ENCODE results near the gene RAB27A. TPM values are rescaled to one million over a fixed set of nuclear protein-coding genes. Genes with fewer than 3 reads are reported as not detected.

Gene RAB27A
- total and polyA plus RNA-seq, 7 donors: 13.0 to 194 (median 27.7) TPM

DNA sequence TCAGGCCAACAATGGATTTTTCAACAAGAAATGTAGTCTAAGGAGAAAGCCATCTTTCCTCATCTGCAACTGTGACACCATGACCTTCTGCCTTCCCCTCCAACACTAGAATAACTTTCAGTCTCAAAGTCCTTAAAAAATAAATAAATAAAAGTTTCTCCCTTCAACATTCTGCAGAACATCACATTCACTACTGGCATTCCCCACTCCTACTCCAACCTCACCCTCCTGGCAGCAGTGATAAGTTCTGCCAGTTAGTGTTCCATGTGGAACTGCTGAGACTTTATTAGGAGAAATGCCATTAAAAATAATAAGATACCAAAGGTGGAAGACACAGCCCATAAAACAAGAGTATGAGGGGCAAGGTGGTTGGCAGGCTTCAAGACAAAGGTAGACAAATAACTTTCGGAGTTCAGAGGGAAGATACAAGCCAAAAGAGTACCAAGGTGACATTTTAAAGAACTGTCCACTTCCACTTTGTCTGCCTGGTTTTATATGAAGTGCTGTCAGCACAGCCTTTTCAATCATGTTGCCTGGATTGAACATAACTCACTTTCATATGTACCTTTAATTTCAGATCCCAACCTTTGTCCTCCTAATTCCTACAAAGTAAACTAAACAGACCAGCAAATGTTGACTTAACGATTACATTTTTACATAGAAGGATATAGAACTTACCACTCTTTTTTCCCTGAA, 55.4 kb downstream of the RAB27A start:
- Histone ChIP-seq H3K4me3 (no peak overlapping the region), H3K27me3 (no peaks in the 10 kb centered on the region), H3K27ac (no peak overlapping the region), H3K9me3 (no peaks in the 10 kb centered on the region), H3K36me3 (no peaks in the 10 kb centered on the region), H3K4me1 (no peaks in the 10 kb centered on the region)
- WGBS, 2 donors: 21 to 77% methylated on average over 2 of the region's 2 CpGs
- intact Hi-C loops (cut with DNase I): no loop called here
- TF ChIP-seq POLR2A (IDR thresholded peaks at IDR 0.05) (no peak), EP300 (IDR thresholded peaks at IDR 0.05) (no peak), POLR2AphosphoS5 (IDR thresholded peaks at IDR 0.05) (no peak)
- no peak for DNase-seq

DNA sequence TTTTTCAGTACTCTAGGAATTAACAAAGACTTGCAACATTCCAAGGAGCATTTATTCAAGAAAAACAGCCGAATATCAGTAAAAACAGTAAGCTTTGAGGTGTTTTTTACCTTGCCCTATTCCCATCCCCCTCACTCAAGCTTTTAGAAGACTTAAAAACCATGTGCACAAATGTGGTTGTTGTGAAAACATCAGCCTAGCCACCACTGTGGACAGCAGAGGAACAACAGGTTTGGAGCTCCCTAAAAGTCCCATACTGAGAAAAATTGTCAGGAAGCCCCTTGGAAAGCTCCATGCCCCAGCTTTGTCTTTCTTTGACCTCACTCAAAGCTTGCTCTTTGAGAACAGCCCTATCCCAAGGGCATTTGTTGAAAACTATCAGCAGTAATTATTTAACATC, 58.2 kb downstream of the RAB27A start:
- no peak overlapping the region for H3K27ac ChIP-seq
- WGBS, 2 donors: 94 to 97% methylated on average over 1 of the region's 1 CpG
- TF ChIP-seq POLR2A (IDR thresholded peaks at IDR 0.05) (no peak), POLR2AphosphoS5 (IDR thresholded peaks at IDR 0.05) (no peak), EP300 (IDR thresholded peaks at IDR 0.05) (no peak)
- TF ChIP-seq, protein P1, sequence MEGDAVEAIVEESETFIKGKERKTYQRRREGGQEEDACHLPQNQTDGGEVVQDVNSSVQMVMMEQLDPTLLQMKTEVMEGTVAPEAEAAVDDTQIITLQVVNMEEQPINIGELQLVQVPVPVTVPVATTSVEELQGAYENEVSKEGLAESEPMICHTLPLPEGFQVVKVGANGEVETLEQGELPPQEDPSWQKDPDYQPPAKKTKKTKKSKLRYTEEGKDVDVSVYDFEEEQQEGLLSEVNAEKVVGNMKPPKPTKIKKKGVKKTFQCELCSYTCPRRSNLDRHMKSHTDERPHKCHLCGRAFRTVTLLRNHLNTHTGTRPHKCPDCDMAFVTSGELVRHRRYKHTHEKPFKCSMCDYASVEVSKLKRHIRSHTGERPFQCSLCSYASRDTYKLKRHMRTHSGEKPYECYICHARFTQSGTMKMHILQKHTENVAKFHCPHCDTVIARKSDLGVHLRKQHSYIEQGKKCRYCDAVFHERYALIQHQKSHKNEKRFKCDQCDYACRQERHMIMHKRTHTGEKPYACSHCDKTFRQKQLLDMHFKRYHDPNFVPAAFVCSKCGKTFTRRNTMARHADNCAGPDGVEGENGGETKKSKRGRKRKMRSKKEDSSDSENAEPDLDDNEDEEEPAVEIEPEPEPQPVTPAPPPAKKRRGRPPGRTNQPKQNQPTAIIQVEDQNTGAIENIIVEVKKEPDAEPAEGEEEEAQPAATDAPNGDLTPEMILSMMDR (IDR thresholded peaks at IDR 0.05): no peak
- no peaks in the 10 kb centered on the region for H3K9me3 ChIP-seq
- intact Hi-C loops (cut with DNase I): no loop called here
- no peaks in the 10 kb centered on the region for H3K4me1 ChIP-seq
- no peak overlapping the region for H3K4me3 ChIP-seq
- H3K27me3 ChIP-seq: no peaks in the 10 kb centered on the region
- peaks cover 0 to 16% (median 0%) of the 10 kb centered on the region in 4 donors for H3K36me3 ChIP-seq
- no peak for DNase-seq

DNA sequence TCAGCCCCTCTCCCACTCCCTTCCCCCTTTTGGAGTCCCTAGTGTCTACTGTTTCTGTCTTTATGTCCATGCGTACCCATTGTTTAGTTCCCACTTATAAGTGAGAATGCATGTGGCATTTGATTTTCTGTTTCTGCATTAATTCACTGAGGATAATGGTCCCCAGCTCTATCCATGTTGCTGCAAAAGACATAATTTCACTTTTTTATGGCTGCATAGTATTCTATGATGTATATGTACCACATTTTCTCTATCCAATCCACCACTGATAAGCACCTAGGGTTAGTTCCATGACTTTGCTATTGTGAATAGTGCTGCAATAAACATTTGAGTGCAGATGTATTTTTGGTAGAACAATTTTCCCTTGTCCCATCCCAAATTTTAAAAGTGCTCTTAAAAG, 58.7 kb downstream of the RAB27A start:
- Histone ChIP-seq H3K27me3 (no peaks in the 10 kb centered on the region), H3K27ac (no peak overlapping the region), H3K4me3 (no peak overlapping the region), H3K36me3 (peaks cover 0 to 21% (median 2%) of the 10 kb centered on the region in 4 donors), H3K4me1 (no peaks in the 10 kb centered on the region), H3K9me3 (no peaks in the 10 kb centered on the region)
- intact Hi-C loops (cut with DNase I): no loop called here
- TF ChIP-seq POLR2A (IDR thresholded peaks at IDR 0.05): no peak
- TF ChIP-seq, protein P1 (IDR thresholded peaks at IDR 0.05): no peak
- TF ChIP-seq EP300 (IDR thresholded peaks at IDR 0.05): no peak
- 43 to 96% methylated on average over 1 of the region's 1 CpG for WGBS, 2 donors
- DNase-seq: no peak

DNA sequence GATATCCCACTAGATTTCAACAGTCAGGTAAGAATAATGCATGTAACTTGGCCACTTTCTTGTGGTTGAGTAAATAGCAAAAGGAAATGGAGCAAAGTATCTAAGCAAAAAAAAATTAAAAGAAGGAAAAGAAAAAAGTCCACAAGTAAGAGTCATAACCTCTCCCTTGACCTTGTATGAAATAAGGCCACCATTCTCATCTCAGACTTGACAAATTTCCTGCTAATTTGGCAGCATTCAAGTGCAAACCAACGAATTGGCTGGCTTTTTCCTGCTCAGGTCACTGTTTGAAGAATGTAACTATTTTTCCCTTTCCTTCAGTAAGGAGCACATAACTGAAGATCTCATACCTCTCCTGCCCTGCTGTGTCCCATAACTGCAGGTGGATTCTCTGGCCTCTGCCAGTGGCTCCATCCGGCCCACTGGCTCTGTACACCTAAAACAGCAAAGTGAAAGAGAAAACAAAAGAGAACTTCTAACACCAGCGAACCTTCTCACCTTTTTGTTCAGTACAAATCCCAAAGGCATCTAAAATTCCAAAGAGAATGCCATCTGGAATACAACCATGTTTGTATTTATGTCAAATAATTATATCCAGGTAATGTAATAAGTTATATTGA, 59.5 kb downstream of the RAB27A start:
- Histone ChIP-seq H3K27ac (no peak overlapping the region), H3K4me3 (no peak overlapping the region), H3K27me3 (no peaks in the 10 kb centered on the region), H3K9me3 (no peaks in the 10 kb centered on the region), H3K36me3 (peaks cover 0 to 29% (median 2%) of the 10 kb centered on the region in 4 donors), H3K4me1 (no peaks in the 10 kb centered on the region)
- 62 to 71% methylated on average over 3 of the region's 3 CpGs for WGBS, 2 donors
- intact Hi-C loops (cut with DNase I): no loop called here
- no peak for DNase-seq
- TF ChIP-seq POLR2AphosphoS5 (IDR thresholded peaks at IDR 0.05) (no peak), POLR2A (IDR thresholded peaks at IDR 0.05) (no peak), EP300 (IDR thresholded peaks at IDR 0.05) (no peak)
- TF ChIP-seq, protein P1 (IDR thresholded peaks at IDR 0.05): no peak

- WGBS, 2 donors: 88 to 92% methylated on average over 2 of the region's 2 CpGs
- intact Hi-C loops (cut with DNase I): no loop called here
- H3K36me3 ChIP-seq: peaks cover 0 to 58% (median 2%) of the 10 kb centered on the region in 4 donors
Observed at GRCh38 chr15:55226127-55226526, 63.5 kb downstream of the RAB27A start.

More at GRCh38 chr15:55226127-55226526, 63.5 kb downstream of the RAB27A start:
- TF ChIP-seq POLR2AphosphoS5 (IDR thresholded peaks at IDR 0.05) (no peak), EP300 (IDR thresholded peaks at IDR 0.05) (no peak), POLR2A (IDR thresholded peaks at IDR 0.05) (no peak)
- TF ChIP-seq, protein P1 (IDR thresholded peaks at IDR 0.05): no peak
- peaks cover 0 to 5% (median 0%) of the 10 kb centered on the region in 4 donors for H3K4me1 ChIP-seq
- no peak overlapping the region for H3K4me3 ChIP-seq
- no peak overlapping the region for H3K27ac ChIP-seq
- no peaks in the 10 kb centered on the region for H3K27me3 ChIP-seq
- no peak for DNase-seq
- no peaks in the 10 kb centered on the region for H3K9me3 ChIP-seq
